Liver (tissue), 9 donors: ENCODE results near the gene DLST. TPM values are rescaled to one million over a fixed set of nuclear protein-coding genes. Genes with fewer than 3 reads are reported as not detected.

ENCODE experiments used
- DNase-seq: peaks from one replicate; pipeline ENCODE4 v3.0.0-alpha.2; 2017; ENCODE audit warnings: low spot score
- H3K27ac ChIP-seq, 2 donors: one replicate each; pipeline ENCODE4 v1.7.0; 2013; ENCODE audit warnings: inconsistent platforms in 2 of 2, low read length in 2 of 2, control low read depth in 1 of 2, low read depth in 1 of 2, mild to moderate bottlenecking in 1 of 2
- H3K27me3 ChIP-seq, 4 donors: one replicate each; pipeline versions ENCODE4 v1.6.1 to v1.7.0; 2013; ENCODE audit warnings: low read length in 3 of 4, inconsistent platforms in 1 of 4, mild to moderate bottlenecking in 1 of 4, moderate library complexity in 1 of 4; ENCODE audit not compliant: control insufficient read depth in 4 of 4, insufficient read depth in 4 of 4
- H3K36me3 ChIP-seq, 4 donors: one replicate each; pipeline versions ENCODE4 v1.6.1 to v1.7.0; 2013; ENCODE audit warnings: low read length in 3 of 4, mild to moderate bottlenecking in 3 of 4, low read depth in 1 of 4, moderate library complexity in 1 of 4; ENCODE audit not compliant: control insufficient read depth in 4 of 4, insufficient read depth in 3 of 4
- H3K4me1 ChIP-seq, 4 donors: one replicate each; pipeline versions ENCODE4 v1.6.1 to v1.7.0; 2013; ENCODE audit warnings: low read length in 3 of 4, mild to moderate bottlenecking in 3 of 4, moderate library complexity in 1 of 4; ENCODE audit not compliant: control insufficient read depth in 4 of 4, insufficient read depth in 4 of 4
- H3K4me3 ChIP-seq, 3 donors: one replicate each; pipeline versions ENCODE4 v1.6.1 to v1.7.0; 2013; ENCODE audit warnings: low read length in 3 of 3, control low read depth in 1 of 3, low read depth in 1 of 3, mild to moderate bottlenecking in 1 of 3
- H3K9ac ChIP-seq, 2 donors: one replicate each; pipeline ENCODE4 v1.7.0; 2013; ENCODE audit warnings: low read length in 2 of 2, mild to moderate bottlenecking in 2 of 2, moderate library complexity in 2 of 2, control low read depth in 1 of 2, low read depth in 1 of 2
- H3K9me3 ChIP-seq, 4 donors: one replicate each; pipeline versions ENCODE4 v1.6.1 to v1.7.0; 2013; ENCODE audit warnings: low read length in 3 of 4; ENCODE audit not compliant: control insufficient read depth in 4 of 4
- ATF3 ChIP-seq: IDR thresholded peaks from 2 replicates; pipeline ENCODE4 v1.6.1; 2016; ENCODE audit warnings: antibody characterized with exemption
- CTCF ChIP-seq: fragments of 150-350 bp; IDR thresholded peaks from 2 replicates; pipeline ENCODE4 v1.5.1; 2017; ENCODE audit warnings: improper control_type of control experiment, low read depth, low read length; ENCODE audit not compliant: missing input control
- EGR1 ChIP-seq, 2 donors: IDR thresholded peaks; 2 replicates each; pipeline ENCODE4 v1.6.1; 2016 to 2018; ENCODE audit warnings: antibody characterized with exemption in 2 of 2, low read depth in 2 of 2
- FOXA1 ChIP-seq: IDR thresholded peaks from 2 replicates; pipeline ENCODE4 v1.6.1; 2016; ENCODE audit warnings: antibody characterized with exemption
- GABPA ChIP-seq, 2 donors: IDR thresholded peaks in 1 of 2; conservative IDR thresholded peaks in 1 of 2; 2 replicates each; pipeline ENCODE4 v1.6.1; 2016; ENCODE audit warnings: antibody characterized with exemption in 2 of 2, mild to moderate bottlenecking in 1 of 2, moderate library complexity in 1 of 2
- HNF4A ChIP-seq, 2 donors: conservative IDR thresholded peaks; 2 replicates each; pipeline ENCODE4 v1.6.1; 2016; ENCODE audit warnings: antibody characterized with exemption in 2 of 2, mild to moderate bottlenecking in 2 of 2
- HNF4G ChIP-seq: IDR thresholded peaks from 2 replicates; pipeline ENCODE4 v1.6.1; 2016; ENCODE audit warnings: antibody characterized with exemption
- MAX ChIP-seq: IDR thresholded peaks from 2 replicates; pipeline ENCODE4 v1.6.1; 2016; ENCODE audit warnings: antibody characterized with exemption
- RAD21 ChIP-seq, 2 donors: IDR thresholded peaks; 2 replicates each; pipeline ENCODE4 v1.6.1; 2016; ENCODE audit warnings: antibody characterized with exemption in 2 of 2, mild to moderate bottlenecking in 2 of 2
- REST ChIP-seq: IDR thresholded peaks from 2 replicates; pipeline ENCODE4 v1.6.1; 2016; ENCODE audit warnings: antibody characterized with exemption, mild to moderate bottlenecking
- RXRA ChIP-seq, 2 donors: IDR thresholded peaks; 2 replicates each; pipeline ENCODE4 v1.6.1; 2017 to 2018; ENCODE audit warnings: antibody characterized with exemption in 2 of 2, mild to moderate bottlenecking in 1 of 2
- TAF1 ChIP-seq: conservative IDR thresholded peaks from 2 replicates; pipeline ENCODE4 v1.6.1; 2016; ENCODE audit warnings: antibody characterized with exemption, mild to moderate bottlenecking
- YY1 ChIP-seq: IDR thresholded peaks from 2 replicates; pipeline ENCODE4 v1.6.1; 2016; ENCODE audit warnings: antibody characterized with exemption, mild to moderate bottlenecking
- ZBTB33 ChIP-seq: IDR thresholded peaks from 2 replicates; pipeline ENCODE4 v1.6.1; 2016; ENCODE audit warnings: antibody characterized with exemption
- WGBS: extraction: QIAGEN DNeasy Blood & Tissue Kit; methylation state at CpG from one replicate; pipeline ENCODE4 v1.1.7; 2013; 5-methylcytosine and 5-hydroxymethylcytosine counted together
- polyA plus RNA-seq, 2 donors: library from polyadenylated mRNA; stranded (reverse) in 1 of 2; unstranded in 1 of 2; fragments of 200-250 nt in 1 of 2; fragments of >200 nt in 1 of 2; fragmentation: Nextera tagmentation in 1 of 2; extraction: Ambion mirVana in 1 of 2; gene quantifications; one replicate each; pipeline versions ENCODE4 v1.2.1 to v1.2.3, GENCODE V29; 2013 to 2015
- total RNA-seq, 2 donors: library from RNA; depleted of rRNA; stranded (reverse); fragments of >200 nt; gene quantifications; one replicate each; pipeline ENCODE4 v1.2.3, GENCODE V29; 2014
- donor health status: healthy.
- donor health status: healthy.
- donor health status: healthy.
- donor health status: healthy.
- donor health status: healthy.

Gene DLST
- total and polyA plus RNA-seq, 4 donors, result 10.7 to 69.3 (median 49.5) TPM

GRCh38 chr14:74942181-74942580 is 60.5 kb downstream of the DLST start:
- 82% methylated on average over 12 of the region's 12 CpGs for WGBS
- H3K4me3 ChIP-seq, result no peak overlapping the region
- H3K27ac ChIP-seq, result peak overlapping the region; percentile 47 to 61
- no peak overlapping the region for H3K9ac ChIP-seq
- no peaks in the 10 kb centered on the region for H3K27me3 ChIP-seq
- H3K36me3 ChIP-seq, result no peaks in the 10 kb centered on the region
- DNase-seq, result no peak
- H3K9me3 ChIP-seq, result no peaks in the 10 kb centered on the region
- H3K4me1 ChIP-seq, result peaks cover 0 to 19% (median 4%) of the 10 kb centered on the region in 4 donors
- TF ChIP-seq MAX (no peak), CTCF (no peak), YY1 (no peak), EGR1 (IDR thresholded peaks at IDR 0.05; ENCODE audit: low read depth in 2 of 2) (no peak), RXRA (IDR thresholded peaks at IDR 0.05) (no peak), GABPA (IDR thresholded peaks at IDR 0.05 in 1 of 2, conservative IDR thresholded peaks at IDR 0.05 in 1 of 2) (no peak), TAF1 (no peak), ATF3 (no peak)

- Histone ChIP-seq H3K27ac (peak overlapping the region in 1 of 2 donors; percentile 47), H3K36me3 (no peaks in the 10 kb centered on the region), H3K27me3 (no peaks in the 10 kb centered on the region), H3K9ac (no peak overlapping the region), H3K4me3 (no peak overlapping the region), H3K4me1 (peaks cover 0 to 19% (median 4%) of the 10 kb centered on the region in 4 donors), H3K9me3 (no peaks in the 10 kb centered on the region)
- TF ChIP-seq HNF4A (conservative IDR thresholded peaks at IDR 0.05), result no peak
- WGBS, result 91% methylated on average over 11 of the region's 11 CpGs
- DNase-seq, result no peak
Observed at GRCh38 chr14:74942608-74943007, 60.9 kb downstream of the DLST start.

- H3K36me3 ChIP-seq, result no peaks in the 10 kb centered on the region
- peaks cover 0 to 9% (median 2%) of the 10 kb centered on the region in 4 donors for H3K4me1 ChIP-seq
- peak; percentile 62 for DNase-seq
- H3K9ac ChIP-seq, result no peak overlapping the region
- 56% methylated on average over 17 of the region's 17 CpGs for WGBS
- TF ChIP-seq HNF4A (conservative IDR thresholded peaks at IDR 0.05) (no peak), RAD21 (IDR thresholded peaks at IDR 0.05) (peak in 1 of 2 donors; percentile 66), FOXA1 (no peak), CTCF (peak; percentile 28), HNF4G (no peak), ZBTB33 (no peak), REST (no peak), MAX (no peak), ATF3 (no peak)
- no peaks in the 10 kb centered on the region for H3K27me3 ChIP-seq
- no peaks in the 10 kb centered on the region for H3K9me3 ChIP-seq
- no peak overlapping the region for H3K4me3 ChIP-seq
- H3K27ac ChIP-seq, result no peak overlapping the region
Observed at GRCh38 chr14:74945261-74945851, 63.6 kb downstream of the DLST start.
